GM23248 (cell line): Measurements from ENCODE around the gene PIGR. TPM values are rescaled to one million over a fixed set of nuclear protein-coding genes. Genes with fewer than 3 reads are reported as not detected.

Experiments used
- DNase-seq: peaks from one replicate; pipeline ENCODE4 v3.0.0-alpha.2; 2015
- H2AFZ ChIP-seq: fragments of 200-600 bp; sonication (generic); 2 replicates; pipeline ENCODE4 v1.6.1; 2016; ENCODE audit warnings: antibody characterized with exemption
- H3F3A ChIP-seq: fragments of 200-600 bp; sonication (generic); 2 replicates; pipeline ENCODE4 v1.6.1; 2016; ENCODE audit warnings: mild to moderate bottlenecking, antibody characterized with exemption, mixed run types; ENCODE audit not compliant: insufficient read depth
- H3K27ac ChIP-seq: fragments of 200-600 bp; sonication (generic); 2 replicates; pipeline ENCODE4 v1.5.1; 2016; ENCODE audit warnings: mild to moderate bottlenecking
- H3K27me3 ChIP-seq: fragments of 200-600 bp; sonication (generic); replicated peaks from 2 replicates; pipeline ENCODE4 v1.6.1; 2016; ENCODE audit warnings: mild to moderate bottlenecking; ENCODE audit not compliant: insufficient read depth
- H3K36me3 ChIP-seq: fragments of 200-600 bp; sonication (generic); 2 replicates; pipeline ENCODE4 v1.6.1; 2016; ENCODE audit warnings: low read depth, mild to moderate bottlenecking
- H3K4me1 ChIP-seq: fragments of 200-600 bp; sonication (generic); 2 replicates; pipeline ENCODE4 v1.6.1; 2016; ENCODE audit warnings: mild to moderate bottlenecking; ENCODE audit not compliant: insufficient read depth
- H3K4me2 ChIP-seq: fragments of 200-600 bp; sonication (generic); one replicate; pipeline ENCODE4 v1.6.1; 2016; ENCODE audit warnings: mild to moderate bottlenecking; ENCODE audit not compliant: unreplicated experiment
- H3K4me3 ChIP-seq: fragments of 200-600 bp; sonication (generic); 2 replicates; pipeline ENCODE4 v1.5.1; 2016; ENCODE audit warnings: mild to moderate bottlenecking
- H3K79me2 ChIP-seq: fragments of 200-600 bp; sonication (generic); 2 replicates; pipeline ENCODE4 v1.6.1; 2016; ENCODE audit warnings: mild to moderate bottlenecking; ENCODE audit not compliant: insufficient read depth
- H3K9ac ChIP-seq: fragments of 200-600 bp; sonication (generic); 2 replicates; pipeline ENCODE4 v1.6.1; 2016; ENCODE audit warnings: mild to moderate bottlenecking
- H3K9me2 ChIP-seq: fragments of 200-600 bp; sonication (generic); 2 replicates; pipeline ENCODE4 v1.6.1; 2016; ENCODE audit warnings: mixed run types, mild to moderate bottlenecking, moderate library complexity; ENCODE audit not compliant: insufficient read depth
- H3K9me3 ChIP-seq: fragments of 200-600 bp; sonication (generic); one replicate; pipeline ENCODE4 v1.6.1; 2017; ENCODE audit warnings: low read depth
- H4K20me1 ChIP-seq: fragments of 200-600 bp; sonication (generic); 2 replicates; pipeline ENCODE4 v1.6.0; 2016; ENCODE audit not compliant: insufficient read depth
- EZH2 ChIP-seq: fragments of 200-600 bp; sonication (generic); IDR thresholded peaks from 2 replicates; pipeline ENCODE4 v1.6.1; 2018; ENCODE audit warnings: antibody characterized with exemption, mild to moderate bottlenecking; ENCODE audit not compliant: insufficient read depth, poor library complexity, severe bottlenecking
- EZH2phosphoT487 ChIP-seq: fragments of 200-600 bp; sonication (generic); IDR thresholded peaks from 2 replicates; pipeline ENCODE4 v1.6.1; 2018; ENCODE audit warnings: antibody characterized with exemption, moderate library complexity, mild to moderate bottlenecking, low read depth; ENCODE audit not compliant: insufficient read depth
- WGBS, 2 experiments: methylation state at CpG; one replicate each; pipeline ENCODE4 v1.1.6; 2015 to 2017; ENCODE audit warnings: low lambda C conversion rate in 2 of 2, low coverage in 1 of 2; ENCODE audit errors: missing lambda C conversion rate in 2 of 2; 5-methylcytosine and 5-hydroxymethylcytosine counted together
- in situ Hi-C: fragments of 300-500 bp; cut with MboI; formaldehyde crosslinking; loops from 2 replicates; pipeline ENCODE4 v1.15.0; 2020
- polyA plus RNA-seq: library from polyadenylated mRNA; unstranded; fragments of >200 nt; fragmentation: Nextera tagmentation; extraction: Ambion mirVana; gene quantifications from 2 replicates; pipeline ENCODE4 v1.2.1, GENCODE V29; 2016
- total RNA-seq: library from RNA; depleted of rRNA; stranded (reverse); fragments of >200 nt; shearing (Covaris generic); gene quantifications from 2 replicates; pipeline ENCODE4 v1.2.3, GENCODE V29; 2014

PIGR gene
- total and polyA plus RNA-seq, 2 experiments from 2014 or later: not detected

DNA sequence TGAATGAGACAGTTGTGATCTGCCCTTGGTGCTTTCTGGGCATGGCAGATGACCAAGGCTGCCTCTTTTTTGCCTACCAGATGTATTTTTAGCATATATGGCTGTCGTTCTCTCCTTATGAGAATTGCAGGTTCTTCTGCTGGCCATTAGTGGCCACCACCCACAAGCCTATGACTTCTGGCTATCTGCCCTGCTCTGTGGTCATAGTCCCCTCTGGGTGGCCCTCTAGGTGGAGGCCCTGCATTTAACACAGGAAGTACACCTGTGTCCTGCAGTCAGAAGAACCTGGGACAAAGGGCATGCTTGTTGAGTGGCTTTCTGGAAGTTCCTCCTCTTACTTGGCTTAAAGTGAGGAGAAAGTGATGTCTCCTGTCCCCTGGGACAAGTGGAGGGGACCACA is 17.5 kb upstream of the PIGR start:
- Histone ChIP-seq H3K36me3 (no peaks in the 10 kb centered on the region), H3K9ac (no peak overlapping the region), H3K9me2 (no peaks in the 10 kb centered on the region), H2AFZ (no peak overlapping the region), H3K9me3 (no peaks in the 10 kb centered on the region), H3K27me3 (no peaks in the 10 kb centered on the region; the same call in 1 of the 2 replicates), H4K20me1 (no peaks in the 10 kb centered on the region), H3K79me2 (no peaks in the 10 kb centered on the region), H3F3A (no peaks in the 10 kb centered on the region), H3K4me2 (no peak overlapping the region), H3K4me3 (no peak overlapping the region), H3K27ac (no peak overlapping the region), H3K4me1 (no peaks in the 10 kb centered on the region)
- TF ChIP-seq EZH2 (no peak), EZH2phosphoT487 (no peak)
- WGBS, 2 experiments: 64 to 100% methylated on average over 1 of the region's 1 CpG
- in situ Hi-C loops: no loop called here
- DNase-seq: no peak

- Histone ChIP-seq H3K36me3 (no peaks in the 10 kb centered on the region), H3K4me1 (no peaks in the 10 kb centered on the region), H3K4me2 (no peak overlapping the region), H3K79me2 (no peaks in the 10 kb centered on the region), H3K27ac (no peak overlapping the region), H3K4me3 (no peak overlapping the region), H3K9me2 (no peaks in the 10 kb centered on the region), H2AFZ (no peak overlapping the region), H3K9me3 (no peaks in the 10 kb centered on the region), H3K27me3 (no peaks in the 10 kb centered on the region; the same call in 1 of the 2 replicates), H3K9ac (no peak overlapping the region), H3F3A (no peaks in the 10 kb centered on the region), H4K20me1 (no peaks in the 10 kb centered on the region)
- WGBS, 2 experiments: 64 to 67% methylated on average over 5 of the region's 5 CpGs
- in situ Hi-C loops: no loop called here
- TF ChIP-seq EZH2: no peak
- no peak for TF ChIP-seq EZH2phosphoT487
- peak; percentile 72 for DNase-seq
Observed at GRCh38 chr1:206963119-206963712, 16.9 kb upstream of the PIGR start.

- Histone ChIP-seq H3K4me3 (no peak overlapping the region), H3K27me3 (no peaks in the 10 kb centered on the region; the same call in 1 of the 2 replicates), H3K9me2 (no peaks in the 10 kb centered on the region), H3K9me3 (no peaks in the 10 kb centered on the region), H3K4me1 (no peaks in the 10 kb centered on the region), H3K36me3 (no peaks in the 10 kb centered on the region), H2AFZ (no peak overlapping the region), H3F3A (no peaks in the 10 kb centered on the region), H3K27ac (no peak overlapping the region), H3K79me2 (no peaks in the 10 kb centered on the region), H3K9ac (no peak overlapping the region), H4K20me1 (no peaks in the 10 kb centered on the region), H3K4me2 (no peak overlapping the region)
- in situ Hi-C loops: no loop called here
- no peak for TF ChIP-seq EZH2
- TF ChIP-seq EZH2phosphoT487: no peak
- DNase-seq: no peak
- 71 to 90% methylated on average over 7 of the region's 7 CpGs for WGBS, 2 experiments
Observed at GRCh38 chr1:206962272-206962671, 16.0 kb upstream of the PIGR start.

GRCh38 chr1:206961668-206962067 is 15.4 kb upstream of the PIGR start:
- H3K27ac ChIP-seq: no peak overlapping the region
- H3K36me3 ChIP-seq: no peaks in the 10 kb centered on the region
- 81 to 83% methylated on average over 3 of the region's 3 CpGs for WGBS, 2 experiments
- no peak overlapping the region for H3K9ac ChIP-seq
- H3K4me1 ChIP-seq: no peaks in the 10 kb centered on the region
- DNase-seq: no peak
- H3K79me2 ChIP-seq: no peaks in the 10 kb centered on the region
- no peaks in the 10 kb centered on the region for H3K9me2 ChIP-seq
- no peaks in the 10 kb centered on the region for H4K20me1 ChIP-seq
- in situ Hi-C loops: no loop called here
- H2AFZ ChIP-seq: no peak overlapping the region
- no peaks in the 10 kb centered on the region for H3K9me3 ChIP-seq
- no peaks in the 10 kb centered on the region; the same call in 1 of the 2 replicates for H3K27me3 ChIP-seq
- TF ChIP-seq EZH2phosphoT487: no peak
- TF ChIP-seq EZH2: no peak
- H3K4me2 ChIP-seq: no peak overlapping the region
- H3F3A ChIP-seq: no peaks in the 10 kb centered on the region
- H3K4me3 ChIP-seq: no peak overlapping the region

- Histone ChIP-seq H3K4me1 (no peaks in the 10 kb centered on the region), H2AFZ (no peak overlapping the region), H3K79me2 (no peaks in the 10 kb centered on the region), H3F3A (no peaks in the 10 kb centered on the region), H3K9ac (no peak overlapping the region), H3K36me3 (no peaks in the 10 kb centered on the region), H3K4me3 (no peak overlapping the region), H3K9me3 (no peaks in the 10 kb centered on the region), H3K27ac (no peak overlapping the region), H3K4me2 (no peak overlapping the region), H3K27me3 (no peaks in the 10 kb centered on the region; the same call in 1 of the 2 replicates), H3K9me2 (no peaks in the 10 kb centered on the region), H4K20me1 (no peaks in the 10 kb centered on the region)
- DNase-seq: no peak
- in situ Hi-C loops: no loop called here
- TF ChIP-seq EZH2phosphoT487 (no peak), EZH2 (no peak)
- WGBS, 2 experiments: 57% methylated on average over 6 of the region's 6 CpGs
Observed at GRCh38 chr1:206960676-206961386, 14.6 kb upstream of the PIGR start.
